Islet precursor cell (in vitro differentiated cells): ENCODE data around the gene HMBS.
"Not testable (repeated sequence)": the region's sequence is repeated elsewhere in the genome, so short reads cannot be mapped to it uniquely, and the experiment has no call there.

Experiments
- DNase-seq: peaks from one replicate; pipeline ENCODE4 v3.0.0-alpha.2; 2018

HMBS gene

GRCh38 chr11:119121811-119122124 lies 37.1 kb downstream of the HMBS start:
- DNase-seq = no peak

- DNase-seq = no peak
These were observed 41.1 kb downstream of the HMBS start for GRCh38 chr11:119125821-119126220.

DNA sequence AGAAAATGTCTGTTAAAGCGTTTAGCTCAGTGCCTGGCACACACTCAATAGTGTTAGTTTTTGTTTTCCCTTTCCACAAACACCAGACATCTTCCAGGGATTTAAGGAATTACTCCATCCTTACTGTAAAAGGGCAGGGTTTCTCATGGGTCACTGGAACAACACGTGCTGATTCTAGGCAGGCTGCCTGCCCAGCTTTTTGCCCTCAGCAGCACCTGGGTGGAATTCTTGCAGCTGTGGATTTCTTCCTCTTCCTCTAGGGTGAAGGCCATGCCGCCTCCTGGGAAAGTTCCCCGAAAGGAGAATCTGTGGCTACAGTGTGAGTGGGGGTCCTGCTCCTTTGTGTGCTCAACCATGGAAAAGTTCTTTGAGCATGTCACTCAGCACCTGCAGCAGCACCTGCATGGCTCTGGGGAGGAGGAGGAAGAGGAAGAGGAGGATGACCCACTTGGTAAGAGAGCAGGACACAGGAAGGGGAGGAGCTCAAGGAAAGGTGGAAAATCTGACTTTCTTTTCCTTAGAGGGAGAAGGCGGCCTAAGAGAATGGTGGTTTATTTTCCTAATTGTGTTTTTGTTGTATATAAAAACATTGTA lies 42.1 kb downstream of the HMBS start:
- DNase-seq = no peak

- DNase-seq = no peak
These were observed 46.0 kb downstream of the HMBS start for GRCh38 chr11:119130662-119131061.

DNA sequence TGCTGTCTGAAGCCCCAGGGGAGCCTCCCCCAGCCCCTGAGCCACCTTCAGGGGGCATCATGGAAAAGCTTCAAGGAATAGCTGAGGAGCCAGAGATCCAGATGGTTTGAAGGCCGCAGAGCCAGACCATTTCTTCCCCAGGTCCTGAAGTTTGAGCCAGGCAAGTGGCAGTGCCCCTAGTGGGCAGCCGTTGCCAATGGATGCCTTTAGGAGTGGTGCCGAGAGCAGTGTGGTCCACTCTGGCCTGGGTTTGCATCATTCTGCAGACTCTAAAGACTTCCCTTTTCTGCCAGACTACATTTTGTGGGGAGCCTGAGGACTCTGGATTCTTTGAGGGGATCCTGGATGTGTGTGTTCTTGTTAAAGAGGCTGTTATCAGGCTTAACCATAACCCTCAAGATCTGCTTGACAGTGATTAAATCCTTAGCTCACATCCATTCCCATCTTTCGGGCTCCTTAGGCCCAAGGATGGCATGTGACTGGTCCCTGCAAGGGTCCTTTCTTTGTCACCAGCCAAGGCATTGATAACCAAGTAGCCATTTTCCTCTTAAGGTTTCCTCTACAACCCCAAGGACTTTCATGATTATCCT lies 49.8 kb downstream of the HMBS start:
- no peak for DNase-seq

- not testable (repeated sequence) for DNase-seq
These were observed 54.6 kb downstream of the HMBS start for GRCh38 chr11:119139276-119139675.
